ENCODE results near the gene AGPAT2.

The AGPAT2 gene

DNA sequence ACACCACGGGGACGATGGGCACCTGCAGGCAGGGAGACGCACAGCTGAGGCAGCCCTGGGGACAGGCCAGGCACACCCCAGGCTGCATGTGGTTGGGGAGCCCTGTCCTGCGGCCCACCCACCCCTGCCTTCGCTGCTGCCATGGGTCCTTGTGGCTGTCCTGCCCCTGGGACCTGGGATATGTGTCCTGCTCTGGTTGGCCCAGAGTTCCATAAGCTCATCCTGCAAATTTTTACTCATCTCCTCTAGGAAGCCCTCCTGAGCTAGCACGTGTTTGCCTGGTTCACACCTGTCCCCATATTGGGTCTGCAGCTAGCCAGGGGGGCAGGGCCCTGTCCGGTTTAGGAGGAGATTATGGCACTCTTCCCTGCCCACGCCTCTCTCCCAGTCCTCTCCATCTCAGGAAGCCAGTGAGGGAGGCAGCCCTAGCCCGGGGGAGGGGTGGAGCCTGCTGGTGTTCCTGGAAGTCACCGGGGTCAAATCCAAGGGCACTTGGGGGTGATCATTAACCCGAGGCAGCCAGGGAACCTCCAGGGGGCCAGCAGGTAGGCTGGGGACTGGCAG is 12.4 kb downstream of the AGPAT2 start:
- CTCF ChIA-PET, result interaction anchor here (0.5 to 2.3 kb wide), 6 partner anchors 8 to 196 kb away, joined by 3 to 10 read pairs (median 4); partner anchors contain the start of gene AGPAT2
- Histone ChIP-seq H3K4me3 (ENCODE audit: low read depth, low read length) (no peak overlapping the region), H3K36me3 (ENCODE audit: control insufficient read depth in 2 of 2, insufficient read depth in 1 of 2, low read length in 2 of 2) (peaks cover 0 to 26% of the 10 kb centered on the region in 2 experiments; a peak in 1 of 3 replicates), H3K4me1 (ENCODE audit: control insufficient read depth, insufficient read depth, low read length) (no peaks in the 10 kb centered on the region), H3K9me3 (ENCODE audit: control insufficient read depth, insufficient read depth, low read depth, low read length) (no peaks in the 10 kb centered on the region), H3K27ac (ENCODE audit: extremely low read depth, low read depth, low read length) (no peak overlapping the region)
- TF ChIP-seq KLF1 (tag by site-specific recombination; IDR thresholded peaks at IDR 0.05), result peak; percentile 23; the same call in 1 of the 2 replicates
- no peak for TF ChIP-seq ZNF132 (tag by site-specific recombination; IDR thresholded peaks at IDR 0.05; ENCODE audit: borderline replicate concordance)
- TF ChIP-seq EGR2 (tag by site-specific recombination; IDR thresholded peaks at IDR 0.05; ENCODE audit: low read depth), result 0 out of 2 replicates have a peak, but pooled peaks have one; percentile 16
- no peak for TF ChIP-seq ZNF792 (tag by site-specific recombination; IDR thresholded peaks at IDR 0.05)
- TF ChIP-seq ZNF423 (tag by site-specific recombination; IDR thresholded peaks at IDR 0.05), result no peak
- TF ChIP-seq ZNF654 (tag by site-specific recombination; IDR thresholded peaks at IDR 0.05; ENCODE audit: low read depth), result no peak
- TF ChIP-seq KLF16 (tag by site-specific recombination; IDR thresholded peaks at IDR 0.05), result no peak
- 0 out of 2 replicates have a peak, but pooled peaks have one; percentile 21 for TF ChIP-seq SP2 (tag by site-specific recombination; IDR thresholded peaks at IDR 0.05)
- TF ChIP-seq, protein P1, sequence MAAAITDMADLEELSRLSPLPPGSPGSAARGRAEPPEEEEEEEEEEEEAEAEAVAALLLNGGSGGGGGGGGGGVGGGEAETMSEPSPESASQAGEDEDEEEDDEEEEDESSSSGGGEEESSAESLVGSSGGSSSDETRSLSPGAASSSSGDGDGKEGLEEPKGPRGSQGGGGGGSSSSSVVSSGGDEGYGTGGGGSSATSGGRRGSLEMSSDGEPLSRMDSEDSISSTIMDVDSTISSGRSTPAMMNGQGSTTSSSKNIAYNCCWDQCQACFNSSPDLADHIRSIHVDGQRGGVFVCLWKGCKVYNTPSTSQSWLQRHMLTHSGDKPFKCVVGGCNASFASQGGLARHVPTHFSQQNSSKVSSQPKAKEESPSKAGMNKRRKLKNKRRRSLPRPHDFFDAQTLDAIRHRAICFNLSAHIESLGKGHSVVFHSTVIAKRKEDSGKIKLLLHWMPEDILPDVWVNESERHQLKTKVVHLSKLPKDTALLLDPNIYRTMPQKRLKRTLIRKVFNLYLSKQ (tag by site-specific recombination; IDR thresholded peaks at IDR 0.05; ENCODE audit: borderline replicate concordance), result no peak
- no peak for TF ChIP-seq ZNF776 (tag by site-specific recombination; IDR thresholded peaks at IDR 0.05; ENCODE audit: borderline replicate concordance)
- TF ChIP-seq ZNF10 (tag by site-specific recombination; IDR thresholded peaks at IDR 0.05), result no peak
- TF ChIP-seq BCL11B (tag by site-specific recombination; IDR thresholded peaks at IDR 0.05; ENCODE audit: low read depth), result no peak
- TF ChIP-seq GLIS1 (tag by site-specific recombination; IDR thresholded peaks at IDR 0.05), result peak; percentile 27; the same call in 1 of the 2 replicates
- TF ChIP-seq, protein P2, sequence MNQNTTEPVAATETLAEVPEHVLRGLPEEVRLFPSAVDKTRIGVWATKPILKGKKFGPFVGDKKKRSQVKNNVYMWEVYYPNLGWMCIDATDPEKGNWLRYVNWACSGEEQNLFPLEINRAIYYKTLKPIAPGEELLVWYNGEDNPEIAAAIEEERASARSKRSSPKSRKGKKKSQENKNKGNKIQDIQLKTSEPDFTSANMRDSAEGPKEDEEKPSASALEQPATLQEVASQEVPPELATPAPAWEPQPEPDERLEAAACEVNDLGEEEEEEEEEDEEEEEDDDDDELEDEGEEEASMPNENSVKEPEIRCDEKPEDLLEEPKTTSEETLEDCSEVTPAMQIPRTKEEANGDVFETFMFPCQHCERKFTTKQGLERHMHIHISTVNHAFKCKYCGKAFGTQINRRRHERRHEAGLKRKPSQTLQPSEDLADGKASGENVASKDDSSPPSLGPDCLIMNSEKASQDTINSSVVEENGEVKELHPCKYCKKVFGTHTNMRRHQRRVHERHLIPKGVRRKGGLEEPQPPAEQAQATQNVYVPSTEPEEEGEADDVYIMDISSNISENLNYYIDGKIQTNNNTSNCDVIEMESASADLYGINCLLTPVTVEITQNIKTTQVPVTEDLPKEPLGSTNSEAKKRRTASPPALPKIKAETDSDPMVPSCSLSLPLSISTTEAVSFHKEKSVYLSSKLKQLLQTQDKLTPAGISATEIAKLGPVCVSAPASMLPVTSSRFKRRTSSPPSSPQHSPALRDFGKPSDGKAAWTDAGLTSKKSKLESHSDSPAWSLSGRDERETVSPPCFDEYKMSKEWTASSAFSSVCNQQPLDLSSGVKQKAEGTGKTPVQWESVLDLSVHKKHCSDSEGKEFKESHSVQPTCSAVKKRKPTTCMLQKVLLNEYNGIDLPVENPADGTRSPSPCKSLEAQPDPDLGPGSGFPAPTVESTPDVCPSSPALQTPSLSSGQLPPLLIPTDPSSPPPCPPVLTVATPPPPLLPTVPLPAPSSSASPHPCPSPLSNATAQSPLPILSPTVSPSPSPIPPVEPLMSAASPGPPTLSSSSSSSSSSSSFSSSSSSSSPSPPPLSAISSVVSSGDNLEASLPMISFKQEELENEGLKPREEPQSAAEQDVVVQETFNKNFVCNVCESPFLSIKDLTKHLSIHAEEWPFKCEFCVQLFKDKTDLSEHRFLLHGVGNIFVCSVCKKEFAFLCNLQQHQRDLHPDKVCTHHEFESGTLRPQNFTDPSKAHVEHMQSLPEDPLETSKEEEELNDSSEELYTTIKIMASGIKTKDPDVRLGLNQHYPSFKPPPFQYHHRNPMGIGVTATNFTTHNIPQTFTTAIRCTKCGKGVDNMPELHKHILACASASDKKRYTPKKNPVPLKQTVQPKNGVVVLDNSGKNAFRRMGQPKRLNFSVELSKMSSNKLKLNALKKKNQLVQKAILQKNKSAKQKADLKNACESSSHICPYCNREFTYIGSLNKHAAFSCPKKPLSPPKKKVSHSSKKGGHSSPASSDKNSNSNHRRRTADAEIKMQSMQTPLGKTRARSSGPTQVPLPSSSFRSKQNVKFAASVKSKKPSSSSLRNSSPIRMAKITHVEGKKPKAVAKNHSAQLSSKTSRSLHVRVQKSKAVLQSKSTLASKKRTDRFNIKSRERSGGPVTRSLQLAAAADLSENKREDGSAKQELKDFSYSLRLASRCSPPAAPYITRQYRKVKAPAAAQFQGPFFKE (tag by site-specific recombination; IDR thresholded peaks at IDR 0.05; ENCODE audit: borderline replicate concordance), result no peak
- no peak for TF ChIP-seq ZFP3 (tag by site-specific recombination; IDR thresholded peaks at IDR 0.05; ENCODE audit: low read depth)
- TF ChIP-seq ZNF610 (tag by site-specific recombination; IDR thresholded peaks at IDR 0.05; ENCODE audit: borderline replicate concordance), result no peak
- no peak for TF ChIP-seq ZNF138 (tag by site-specific recombination; IDR thresholded peaks at IDR 0.05; ENCODE audit: borderline replicate concordance)
- TF ChIP-seq ZNF600 (tag by site-specific recombination; IDR thresholded peaks at IDR 0.05), result peak; percentile 45; the same call in 1 of the 2 replicates
- TF ChIP-seq ZNF521 (tag by site-specific recombination; IDR thresholded peaks at IDR 0.05), result no peak
- TF ChIP-seq, protein P3, sequence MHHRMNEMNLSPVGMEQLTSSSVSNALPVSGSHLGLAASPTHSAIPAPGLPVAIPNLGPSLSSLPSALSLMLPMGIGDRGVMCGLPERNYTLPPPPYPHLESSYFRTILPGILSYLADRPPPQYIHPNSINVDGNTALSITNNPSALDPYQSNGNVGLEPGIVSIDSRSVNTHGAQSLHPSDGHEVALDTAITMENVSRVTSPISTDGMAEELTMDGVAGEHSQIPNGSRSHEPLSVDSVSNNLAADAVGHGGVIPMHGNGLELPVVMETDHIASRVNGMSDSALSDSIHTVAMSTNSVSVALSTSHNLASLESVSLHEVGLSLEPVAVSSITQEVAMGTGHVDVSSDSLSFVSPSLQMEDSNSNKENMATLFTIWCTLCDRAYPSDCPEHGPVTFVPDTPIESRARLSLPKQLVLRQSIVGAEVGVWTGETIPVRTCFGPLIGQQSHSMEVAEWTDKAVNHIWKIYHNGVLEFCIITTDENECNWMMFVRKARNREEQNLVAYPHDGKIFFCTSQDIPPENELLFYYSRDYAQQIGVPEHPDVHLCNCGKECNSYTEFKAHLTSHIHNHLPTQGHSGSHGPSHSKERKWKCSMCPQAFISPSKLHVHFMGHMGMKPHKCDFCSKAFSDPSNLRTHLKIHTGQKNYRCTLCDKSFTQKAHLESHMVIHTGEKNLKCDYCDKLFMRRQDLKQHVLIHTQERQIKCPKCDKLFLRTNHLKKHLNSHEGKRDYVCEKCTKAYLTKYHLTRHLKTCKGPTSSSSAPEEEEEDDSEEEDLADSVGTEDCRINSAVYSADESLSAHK (tag by site-specific recombination; IDR thresholded peaks at IDR 0.05), result no peak
- 0 out of 2 replicates have a peak, but pooled peaks have one; percentile 30 for TF ChIP-seq IKZF3 (tag by site-specific recombination; IDR thresholded peaks at IDR 0.05)
- no peak for TF ChIP-seq SP3 (tag by site-specific recombination; IDR thresholded peaks at IDR 0.05)
- TF ChIP-seq ZNF350 (tag by site-specific recombination; IDR thresholded peaks at IDR 0.05), result no peak
- POLR2A ChIA-PET, result interaction anchor here (1.6 to 5.1 kb wide), 2 partner anchors 12 to 53 kb away, joined by 4 to 19 read pairs; partner anchors contain the start of gene AGPAT2
